RWPE2 (cell line): Measurements from ENCODE around the gene TBC1D19.
A peak's percentile ranks its signal among the peaks of the same experiment; 100 is the strongest.

Experiments used
- ATAC-seq: fragments of 200-7000 bp; cut with Tn5 transposase; 3 replicates; pipeline ENCODE4 v1.9.1; 2021; ENCODE audit warnings: low read depth
- DNase-seq: peaks from one replicate; pipeline ENCODE4 v3.0.0-alpha.2; 2020; ENCODE audit warnings: low spot score
- H3K27ac ChIP-seq: fragments of 450-650 bp; 2 replicates; pipeline ENCODE4 v1.5.1; 2017; ENCODE audit warnings: mild to moderate bottlenecking; ENCODE audit not compliant: poor library complexity, severe bottlenecking
- H3K27me3 ChIP-seq: fragments of 250-450 bp; sonication (Bioruptor Pico); 2 replicates; pipeline ENCODE4 v1.5.1; 2021; ENCODE audit warnings: mild to moderate bottlenecking, moderate library complexity; ENCODE audit not compliant: insufficient read depth, poor library complexity, severe bottlenecking
- H3K36me3 ChIP-seq: fragments of 250-450 bp; sonication (Bioruptor Pico); 2 replicates; pipeline ENCODE4 v1.5.1; 2020; ENCODE audit warnings: low read depth, mild to moderate bottlenecking, moderate library complexity
- H3K4me1 ChIP-seq: fragments of 250-450 bp; sonication (Bioruptor Pico); 2 replicates; pipeline ENCODE4 v1.5.1; 2021; ENCODE audit warnings: mild to moderate bottlenecking, moderate library complexity; ENCODE audit not compliant: insufficient read depth, poor library complexity, severe bottlenecking
- H3K4me3 ChIP-seq: fragments of 250-450 bp; sonication (Bioruptor Pico); 2 replicates; pipeline ENCODE4 v1.5.1; 2021; ENCODE audit warnings: mild to moderate bottlenecking, moderate library complexity; ENCODE audit not compliant: severe bottlenecking
- H3K9me3 ChIP-seq: fragments of 250-450 bp; sonication (Bioruptor Pico); 2 replicates; pipeline ENCODE4 v1.5.1; 2021; ENCODE audit warnings: mild to moderate bottlenecking, moderate library complexity; ENCODE audit not compliant: severe bottlenecking
- TF ChIP-seq, protein P1 (sequence below): fragments of 450-650 bp; IDR thresholded peaks from one replicate; pipeline ENCODE4 v1.5.1; 2017; ENCODE audit warnings: mild to moderate bottlenecking, moderate library complexity; ENCODE audit not compliant: poor library complexity, severe bottlenecking

Gene TBC1D19

DNA sequence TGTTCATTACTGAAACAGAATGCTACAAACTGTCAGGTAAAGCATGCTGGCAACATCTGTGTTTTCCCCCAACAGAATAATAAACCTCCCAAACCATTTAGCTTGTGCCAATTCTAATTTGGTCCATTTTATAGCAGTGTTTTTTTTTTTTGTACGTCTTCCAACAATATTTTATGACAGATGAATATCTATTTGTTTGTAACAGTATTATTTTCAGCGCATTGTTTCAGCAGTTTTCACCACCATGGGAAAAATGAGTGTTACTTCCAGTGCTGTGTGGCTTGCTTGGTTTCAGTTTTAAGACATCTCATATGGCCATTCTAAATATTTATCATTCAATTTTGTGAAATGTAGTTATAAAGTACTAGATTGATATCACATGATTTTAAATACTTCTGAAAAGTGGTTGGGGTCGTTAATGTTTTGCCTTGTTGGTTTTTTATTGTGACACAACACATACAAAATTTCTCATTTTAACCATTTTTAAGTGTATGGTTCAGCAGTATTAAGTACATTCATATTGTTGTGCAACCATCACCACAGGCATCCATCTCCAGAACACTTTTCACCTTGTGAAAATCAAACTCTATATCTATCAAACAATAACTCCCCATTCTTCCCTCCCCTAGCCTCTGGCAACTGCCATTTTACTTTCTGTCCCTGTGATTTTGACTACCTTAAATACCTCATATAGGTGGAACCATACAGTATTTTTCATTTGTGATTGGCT is 25.6 kb upstream of the TBC1D19 start:
- Histone ChIP-seq H3K4me1 (no peaks in the 10 kb centered on the region), H3K4me3 (no peak overlapping the region), H3K27ac (no peak overlapping the region), H3K27me3 (no peaks in the 10 kb centered on the region), H3K36me3 (no peaks in the 10 kb centered on the region), H3K9me3 (no peaks in the 10 kb centered on the region)
- DNase-seq (no peak), ATAC-seq (no peak)
- TF ChIP-seq, protein P1, sequence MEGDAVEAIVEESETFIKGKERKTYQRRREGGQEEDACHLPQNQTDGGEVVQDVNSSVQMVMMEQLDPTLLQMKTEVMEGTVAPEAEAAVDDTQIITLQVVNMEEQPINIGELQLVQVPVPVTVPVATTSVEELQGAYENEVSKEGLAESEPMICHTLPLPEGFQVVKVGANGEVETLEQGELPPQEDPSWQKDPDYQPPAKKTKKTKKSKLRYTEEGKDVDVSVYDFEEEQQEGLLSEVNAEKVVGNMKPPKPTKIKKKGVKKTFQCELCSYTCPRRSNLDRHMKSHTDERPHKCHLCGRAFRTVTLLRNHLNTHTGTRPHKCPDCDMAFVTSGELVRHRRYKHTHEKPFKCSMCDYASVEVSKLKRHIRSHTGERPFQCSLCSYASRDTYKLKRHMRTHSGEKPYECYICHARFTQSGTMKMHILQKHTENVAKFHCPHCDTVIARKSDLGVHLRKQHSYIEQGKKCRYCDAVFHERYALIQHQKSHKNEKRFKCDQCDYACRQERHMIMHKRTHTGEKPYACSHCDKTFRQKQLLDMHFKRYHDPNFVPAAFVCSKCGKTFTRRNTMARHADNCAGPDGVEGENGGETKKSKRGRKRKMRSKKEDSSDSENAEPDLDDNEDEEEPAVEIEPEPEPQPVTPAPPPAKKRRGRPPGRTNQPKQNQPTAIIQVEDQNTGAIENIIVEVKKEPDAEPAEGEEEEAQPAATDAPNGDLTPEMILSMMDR: no peak

DNA sequence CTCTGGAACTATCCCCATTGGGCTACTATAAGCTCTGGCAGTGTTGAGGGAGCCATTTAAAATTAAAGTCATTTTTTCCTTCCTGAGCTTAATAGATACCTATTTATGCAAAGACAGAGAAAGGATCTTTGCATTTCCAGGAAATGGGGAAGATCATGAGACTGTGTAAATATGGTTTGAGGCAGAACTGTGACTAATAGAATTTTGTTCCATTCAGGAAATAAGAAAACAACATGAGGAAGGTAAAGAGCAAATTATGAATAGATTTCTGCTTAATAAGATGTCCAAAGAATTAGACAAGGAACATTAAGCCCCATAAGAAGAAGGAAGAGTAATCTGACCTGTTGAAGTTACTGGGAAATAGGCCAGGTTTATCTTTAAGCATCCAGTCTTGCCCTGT is 17.8 kb upstream of the TBC1D19 start:
- no peaks in the 10 kb centered on the region for H3K36me3 ChIP-seq
- ATAC-seq: no peak
- H3K4me3 ChIP-seq: no peak overlapping the region
- peaks cover 13% of the 10 kb centered on the region for H3K4me1 ChIP-seq
- peak overlapping the region; percentile 8 for H3K27ac ChIP-seq
- TF ChIP-seq, protein P1: no peak
- H3K9me3 ChIP-seq: no peaks in the 10 kb centered on the region
- no peak for DNase-seq
- H3K27me3 ChIP-seq: no peaks in the 10 kb centered on the region

DNA sequence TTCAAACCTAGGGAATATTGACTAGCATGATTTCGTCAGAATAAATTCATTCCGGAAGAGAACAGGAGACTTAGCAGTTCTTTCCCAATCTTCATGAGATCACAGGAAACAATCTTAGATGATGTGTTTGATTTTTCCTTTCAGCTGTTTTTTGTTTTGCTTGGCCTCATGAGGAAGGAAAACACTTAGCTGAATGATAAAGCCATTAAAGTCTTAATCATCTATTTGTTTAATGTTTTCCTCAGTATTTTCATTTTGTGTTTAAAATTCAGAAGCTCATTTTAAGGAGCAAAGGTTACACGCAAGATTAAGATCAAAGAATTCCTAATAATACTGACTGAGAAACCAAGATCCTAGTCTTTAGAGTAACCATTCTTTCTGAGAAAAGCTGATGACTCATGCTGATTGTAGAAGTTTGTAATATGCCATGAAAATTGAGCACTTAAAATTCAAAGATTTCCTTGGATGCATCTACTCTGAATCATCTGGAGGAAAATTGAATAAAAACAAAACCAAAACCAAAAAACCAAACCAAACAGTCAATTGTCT is 15.4 kb upstream of the TBC1D19 start:
- H3K27me3 ChIP-seq: no peaks in the 10 kb centered on the region
- no peaks in the 10 kb centered on the region for H3K9me3 ChIP-seq
- H3K4me1 ChIP-seq: peaks cover 13% of the 10 kb centered on the region
- TF ChIP-seq, protein P1: no peak
- H3K27ac ChIP-seq: peak overlapping the region; percentile 74
- H3K36me3 ChIP-seq: no peaks in the 10 kb centered on the region
- DNase-seq (no peak), ATAC-seq (peak; percentile 86)
- H3K4me3 ChIP-seq: no peak overlapping the region

- Histone ChIP-seq H3K36me3 (no peaks in the 10 kb centered on the region), H3K4me1 (peaks cover 13% of the 10 kb centered on the region), H3K4me3 (no peak overlapping the region), H3K27ac (no peak overlapping the region), H3K9me3 (no peaks in the 10 kb centered on the region), H3K27me3 (no peaks in the 10 kb centered on the region)
- no peak for ATAC-seq
- TF ChIP-seq, protein P1: no peak
- DNase-seq: no peak
Measured at GRCh38 chr4:26570596-26570995, 13.3 kb upstream of the TBC1D19 start.

GRCh38 chr4:26573389-26573794 is 10.5 kb upstream of the TBC1D19 start:
- no peak for DNase-seq
- Histone ChIP-seq H3K27ac (no peak overlapping the region), H3K27me3 (no peaks in the 10 kb centered on the region), H3K4me1 (peaks cover 8% of the 10 kb centered on the region), H3K9me3 (no peaks in the 10 kb centered on the region), H3K4me3 (no peak overlapping the region), H3K36me3 (no peaks in the 10 kb centered on the region)
- TF ChIP-seq, protein P1: no peak
- ATAC-seq: no peak
